Astrocyte of the spinal cord (primary cell): Measurements from ENCODE around the gene ST8SIA2.

Source experiments
- DNase-seq: peaks from one replicate; pipeline ENCODE4 v3.0.0; 2011; ENCODE audit warnings: low read depth, low spot score
- H3K4me3 ChIP-seq: 2 replicates; pipeline ENCODE4 v1.5.1; 2011; ENCODE audit warnings: low read depth, mild to moderate bottlenecking, low read length, moderate library complexity
- CTCF ChIP-seq: IDR thresholded peaks from 2 replicates; pipeline ENCODE4 v1.5.1; 2012; ENCODE audit warnings: low read depth, mild to moderate bottlenecking, low read length, inconsistent platforms
- in situ Hi-C: cut with HindIII; loops from 2 replicates; pipeline ENCODE4 v1.10.0; 2017; ENCODE audit warnings: low sequenced_read_pairs

Gene ST8SIA2

GRCh38 chr15:92383519-92384324 lies 10.0 kb upstream of the ST8SIA2 start:
- DNase-seq = no peak
- in situ Hi-C loops = no loop called here
- peak; percentile 84 for TF ChIP-seq CTCF
- no peak overlapping the region for H3K4me3 ChIP-seq

- no peak overlapping the region for H3K4me3 ChIP-seq
- in situ Hi-C loops = no loop called here
- no peak for DNase-seq
- TF ChIP-seq CTCF = no peak
Measured at GRCh38 chr15:92384381-92384780, 9.3 kb upstream of the ST8SIA2 start.

GRCh38 chr15:92385096-92385495 lies 8.6 kb upstream of the ST8SIA2 start:
- no peak for DNase-seq
- TF ChIP-seq CTCF = no peak
- no peak overlapping the region for H3K4me3 ChIP-seq
- in situ Hi-C loops = no loop called here

GRCh38 chr15:92391640-92392039 lies 2.0 kb upstream of the ST8SIA2 start:
- no peak overlapping the region for H3K4me3 ChIP-seq
- in situ Hi-C loops = no loop called here
- peak; percentile 62 for TF ChIP-seq CTCF
- peak; percentile 37 for DNase-seq

- DNase-seq = no peak
- in situ Hi-C loops = no loop called here
- TF ChIP-seq CTCF = no peak
- no peak overlapping the region for H3K4me3 ChIP-seq
Measured at GRCh38 chr15:92392462-92392861, 1.2 kb upstream of the ST8SIA2 start.

GRCh38 chr15:92393980-92394308 lies 263 bp downstream of the ST8SIA2 start:
- H3K4me3 ChIP-seq = peak overlapping the region; percentile 61
- DNase-seq = peak; percentile 16
- no peak for TF ChIP-seq CTCF
- in situ Hi-C loops = no loop called here
